Gastrocnemius medialis (tissue), 4 donors: ENCODE data around the gene SSBP2. TPM values are rescaled to one million over a fixed set of nuclear protein-coding genes. Genes with fewer than 3 reads are reported as not detected.

ENCODE experiments used
- ATAC-seq, 2 donors: fragments of 150-250 bp; one replicate each; pipeline ENCODE4 v1.9.1; 2016
- DNase-seq, 2 donors: peaks; one replicate each; pipeline ENCODE4 v3.0.0-alpha.2; 2019
- H3K27ac ChIP-seq, 4 donors: fragments of 200-600 bp; sonication (generic); 1 replicate in 1 of 4; 2 replicates in 3 of 4; pipeline ENCODE4 v1.5.1; 2016 to 2018; ENCODE audit warnings: mild to moderate bottlenecking in 2 of 4, moderate library complexity in 1 of 4
- H3K27me3 ChIP-seq, 3 donors: fragments of 200-600 bp; sonication (generic) in 2 of 3; 1 replicate in 1 of 3; 2 replicates in 2 of 3; pipeline versions ENCODE4 v1.5.1 to v1.6.0; 2016 to 2019; ENCODE audit warnings: mild to moderate bottlenecking in 1 of 3, moderate library complexity in 1 of 3
- H3K36me3 ChIP-seq, 2 donors: fragments of 200-600 bp; sonication (generic) in 1 of 2; one replicate each; pipeline ENCODE4 v1.5.1; 2017 to 2018
- H3K4me1 ChIP-seq, 2 donors: fragments of 200-600 bp; sonication (generic) in 1 of 2; one replicate each; pipeline ENCODE4 v1.5.1; 2016 to 2017; ENCODE audit warnings: mild to moderate bottlenecking in 2 of 2
- H3K4me3 ChIP-seq, 4 donors: fragments of 200-600 bp; sonication (generic) in 3 of 4; 1 replicate in 1 of 4; 2 replicates in 3 of 4; pipeline ENCODE4 v1.5.1; 2016 to 2019; ENCODE audit warnings: mild to moderate bottlenecking in 2 of 4
- H3K9me3 ChIP-seq, 3 donors: fragments of 200-600 bp; sonication (generic) in 2 of 3; 1 replicate in 1 of 3; 2 replicates in 2 of 3; pipeline ENCODE4 v1.5.1; 2016 to 2019
- POLR2A ChIP-seq, 2 donors: fragments of 450-650 bp; IDR thresholded peaks; one replicate each; pipeline ENCODE4 v1.6.1; 2017; ENCODE audit warnings: antibody characterized with exemption in 2 of 2, mild to moderate bottlenecking in 2 of 2, moderate library complexity in 2 of 2
- in situ Hi-C, 4 donors: fragments of 200-750 bp; cut with MboI; loops; one replicate each; pipeline versions ENCODE4 v1.15.0 to v1.8.0; 2017; ENCODE audit warnings: low sequenced_read_pairs in 4 of 4
- intact Hi-C: fragments of 100-400 bp; cut with DNase I; formaldehyde crosslinking; loops from one replicate; pipeline ENCODE4 v1.15.1; 2023; ENCODE audit warnings: low total_unique reads
- total RNA-seq, 4 donors: library from RNA; depleted of rRNA; stranded (reverse); fragments of >200 nt; gene quantifications; one replicate each; pipeline versions ENCODE4 v1.1.0 to v1.2.3, GENCODE V29; 2016
- TF ChIP-seq, protein P1 (sequence below), 5 experiments: fragments of 450-650 bp in 3 of 5; fragments of 200-600 bp in 2 of 5; sonication (generic) in 2 of 5; IDR thresholded peaks in 4 of 5; conservative IDR thresholded peaks in 1 of 5; 1 replicate in 4 of 5; 2 replicates in 1 of 5; pipeline ENCODE4 v1.5.1; 2016 to 2019; ENCODE audit warnings: antibody characterized with exemption in 5 of 5, mild to moderate bottlenecking in 3 of 5, moderate library complexity in 3 of 5

Gene SSBP2
- total RNA-seq, 4 donors from 2014 or later: 30.4 to 66.5 (median 40.5) TPM

DNA sequence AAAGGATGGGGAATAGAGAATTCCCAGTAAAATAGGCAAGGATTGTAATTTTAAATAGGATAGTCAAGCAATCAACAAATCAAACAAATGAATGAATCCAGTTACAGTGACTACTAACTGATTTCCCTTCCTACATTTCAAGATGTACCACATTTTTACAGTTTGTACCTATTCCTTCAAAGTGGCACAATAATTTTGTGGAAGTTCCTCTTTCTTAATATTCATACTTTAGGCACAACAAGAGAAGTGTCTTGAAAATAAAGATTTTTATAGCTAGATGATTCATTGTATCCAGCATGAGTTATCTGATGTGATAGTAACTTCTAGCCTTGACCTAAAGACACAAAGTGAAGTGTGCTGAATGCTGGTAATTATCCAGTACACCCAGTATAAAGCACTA is 234.8 kb downstream of the SSBP2 start:
- H3K9me3 ChIP-seq: no peaks in the 10 kb centered on the region
- intact Hi-C loops (no loop called here), in situ Hi-C loops (loop anchor here in 1 of 4 donors (25.0 kb wide), 1 partner anchor 221 kb away; no protein-coding TSS in a partner anchor)
- H3K27me3 ChIP-seq: no peaks in the 10 kb centered on the region
- H3K36me3 ChIP-seq: no peaks in the 10 kb centered on the region
- DNase-seq (no peak), ATAC-seq (no peak)
- no peaks in the 10 kb centered on the region for H3K4me1 ChIP-seq
- TF ChIP-seq POLR2A (IDR thresholded peaks at IDR 0.05): no peak
- TF ChIP-seq, protein P1, sequence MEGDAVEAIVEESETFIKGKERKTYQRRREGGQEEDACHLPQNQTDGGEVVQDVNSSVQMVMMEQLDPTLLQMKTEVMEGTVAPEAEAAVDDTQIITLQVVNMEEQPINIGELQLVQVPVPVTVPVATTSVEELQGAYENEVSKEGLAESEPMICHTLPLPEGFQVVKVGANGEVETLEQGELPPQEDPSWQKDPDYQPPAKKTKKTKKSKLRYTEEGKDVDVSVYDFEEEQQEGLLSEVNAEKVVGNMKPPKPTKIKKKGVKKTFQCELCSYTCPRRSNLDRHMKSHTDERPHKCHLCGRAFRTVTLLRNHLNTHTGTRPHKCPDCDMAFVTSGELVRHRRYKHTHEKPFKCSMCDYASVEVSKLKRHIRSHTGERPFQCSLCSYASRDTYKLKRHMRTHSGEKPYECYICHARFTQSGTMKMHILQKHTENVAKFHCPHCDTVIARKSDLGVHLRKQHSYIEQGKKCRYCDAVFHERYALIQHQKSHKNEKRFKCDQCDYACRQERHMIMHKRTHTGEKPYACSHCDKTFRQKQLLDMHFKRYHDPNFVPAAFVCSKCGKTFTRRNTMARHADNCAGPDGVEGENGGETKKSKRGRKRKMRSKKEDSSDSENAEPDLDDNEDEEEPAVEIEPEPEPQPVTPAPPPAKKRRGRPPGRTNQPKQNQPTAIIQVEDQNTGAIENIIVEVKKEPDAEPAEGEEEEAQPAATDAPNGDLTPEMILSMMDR (IDR thresholded peaks at IDR 0.05 in 4 of 5, conservative IDR thresholded peaks at IDR 0.05 in 1 of 5): no peak
- H3K27ac ChIP-seq: no peak overlapping the region
- no peak overlapping the region for H3K4me3 ChIP-seq

DNA sequence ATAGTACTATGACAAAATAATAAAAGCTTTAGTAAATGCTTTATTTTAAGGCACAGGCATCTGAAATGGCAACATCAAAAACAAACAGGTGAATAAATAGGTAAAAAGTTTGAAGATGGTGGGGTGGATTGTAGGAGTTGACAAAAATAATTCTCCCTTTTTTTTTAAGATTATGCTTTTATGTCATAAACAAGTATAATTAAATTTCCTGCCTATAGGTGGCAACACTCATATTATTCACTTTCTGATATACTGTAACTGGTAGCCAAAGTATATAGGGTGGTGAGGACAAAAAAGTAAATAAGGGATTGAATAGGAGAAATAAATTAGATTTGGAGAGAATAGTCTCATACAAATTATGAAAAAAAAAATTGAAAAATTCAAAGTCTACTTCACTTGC is 236.9 kb downstream of the SSBP2 start:
- no peak for ATAC-seq
- Histone ChIP-seq H3K27me3 (no peaks in the 10 kb centered on the region), H3K9me3 (no peaks in the 10 kb centered on the region), H3K36me3 (no peaks in the 10 kb centered on the region), H3K4me1 (no peaks in the 10 kb centered on the region), H3K27ac (no peak overlapping the region), H3K4me3 (no peak overlapping the region)
- in situ Hi-C loops (loop anchor here in 1 of 4 donors (25.0 kb wide), 1 partner anchor 223 kb away; no protein-coding TSS in a partner anchor), intact Hi-C loops (no loop called here)
- TF ChIP-seq, protein P1 (IDR thresholded peaks at IDR 0.05 in 4 of 5, conservative IDR thresholded peaks at IDR 0.05 in 1 of 5): peak in 1 of 5 experiments; percentile 32
- TF ChIP-seq POLR2A (IDR thresholded peaks at IDR 0.05): no peak
- no peak for DNase-seq

DNA sequence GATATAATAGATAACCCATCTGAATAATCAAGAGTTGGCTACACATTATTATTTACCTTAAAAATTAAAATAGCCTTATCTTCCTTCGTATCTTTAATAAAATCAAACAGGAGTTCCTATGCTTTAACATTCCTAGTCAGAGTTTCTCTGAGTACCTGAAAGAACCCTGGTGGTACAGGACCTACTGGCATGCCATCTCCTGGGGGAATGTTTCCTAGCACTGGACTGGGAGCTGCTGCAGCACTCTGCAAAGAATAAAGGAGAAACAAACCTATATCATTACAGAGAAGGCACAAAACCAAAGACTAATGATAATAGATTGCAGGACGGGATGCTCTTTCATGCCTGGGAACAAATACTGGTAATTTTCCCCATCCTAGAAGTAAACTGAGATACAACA is 237.4 kb downstream of the SSBP2 start:
- no peak for TF ChIP-seq POLR2A (IDR thresholded peaks at IDR 0.05)
- TF ChIP-seq, protein P1 (IDR thresholded peaks at IDR 0.05 in 4 of 5, conservative IDR thresholded peaks at IDR 0.05 in 1 of 5): no peak
- Histone ChIP-seq H3K27me3 (no peaks in the 10 kb centered on the region), H3K36me3 (no peaks in the 10 kb centered on the region), H3K27ac (no peak overlapping the region), H3K4me3 (no peak overlapping the region), H3K4me1 (no peaks in the 10 kb centered on the region), H3K9me3 (no peaks in the 10 kb centered on the region)
- intact Hi-C loops (no loop called here), in situ Hi-C loops (loop anchor here in 1 of 4 donors (25.0 kb wide), 1 partner anchor 224 kb away; no protein-coding TSS in a partner anchor)
- ATAC-seq (no peak), DNase-seq (no peak)

DNA sequence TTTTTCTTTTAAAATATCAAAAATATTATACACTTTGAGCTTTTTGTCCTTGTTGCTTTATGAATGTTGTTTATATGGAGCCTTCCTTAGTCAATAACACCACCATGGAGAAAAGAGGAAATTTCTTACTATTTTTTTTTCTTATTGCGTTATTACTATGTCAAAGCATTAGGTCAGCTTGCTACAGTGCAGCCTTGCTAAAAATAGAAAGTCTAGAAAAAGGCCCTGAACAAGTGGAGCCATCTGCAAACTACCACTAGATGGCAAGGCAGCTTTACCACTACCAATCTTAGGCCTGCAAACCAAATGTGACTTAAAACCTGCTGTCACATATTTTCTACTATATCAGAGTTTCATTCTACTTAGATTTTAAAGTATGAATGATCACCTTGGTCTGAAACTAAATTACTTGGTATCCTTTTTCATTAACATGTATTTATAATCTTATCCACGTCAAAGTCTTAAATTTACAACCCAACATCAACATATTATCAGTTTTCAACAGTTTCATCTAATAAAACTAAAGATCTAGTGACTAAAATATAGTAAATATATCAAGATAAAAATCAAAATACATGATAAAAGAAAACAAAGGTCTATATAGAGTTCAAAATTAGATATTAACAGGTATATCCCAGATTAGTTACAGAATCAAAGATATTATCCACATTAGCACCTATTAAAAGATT is 243.9 kb downstream of the SSBP2 start:
- H3K27ac ChIP-seq: peak overlapping the region; percentile 33 to 50 (median 44)
- peaks cover 4 to 11% of the 10 kb centered on the region in 2 donors for H3K4me1 ChIP-seq
- no peaks in the 10 kb centered on the region for H3K27me3 ChIP-seq
- DNase-seq (peak; percentile 55 to 72), ATAC-seq (peak; percentile 100)
- in situ Hi-C loops: loop anchor here (5.0 to 25.0 kb wide), 10 partner anchors 230 to 718 kb away; partner anchors contain the start of gene ATG10 (in 1 of the 4)
- H3K9me3 ChIP-seq: no peaks in the 10 kb centered on the region
- H3K4me3 ChIP-seq: no peak overlapping the region
- no peaks in the 10 kb centered on the region for H3K36me3 ChIP-seq
- intact Hi-C loops: loop anchor here (1.0 to 10.0 kb wide), 8 partner anchors 80 to 720 kb away; partner anchors contain the start of genes SSBP2 and ZCCHC9
- no peak for TF ChIP-seq POLR2A (IDR thresholded peaks at IDR 0.05)
- TF ChIP-seq, protein P1 (IDR thresholded peaks at IDR 0.05 in 4 of 5, conservative IDR thresholded peaks at IDR 0.05 in 1 of 5): peak; percentile 69 to 94 (median 86)
